ENCODE results near the gene APRT.
"Not testable (repeated sequence)": the region's sequence is repeated elsewhere in the genome, so short reads cannot be mapped to it uniquely, and the experiment has no call there.

The APRT gene

GRCh38 chr16:88841521-88842307 is 30.0 kb upstream of the APRT start:
- no peak for DNase-seq (ENCODE audit: low read depth)

GRCh38 chr16:88840600-88841215 is 29.0 kb upstream of the APRT start:
- DNase-seq (ENCODE audit: low read depth), result no peak

- DNase-seq (ENCODE audit: low read depth), result no peak
These were observed 28.2 kb upstream of the APRT start for GRCh38 chr16:88839745-88840599.

GRCh38 chr16:88839026-88839529 is 27.4 kb upstream of the APRT start:
- no peak for DNase-seq (ENCODE audit: low read depth)

DNA sequence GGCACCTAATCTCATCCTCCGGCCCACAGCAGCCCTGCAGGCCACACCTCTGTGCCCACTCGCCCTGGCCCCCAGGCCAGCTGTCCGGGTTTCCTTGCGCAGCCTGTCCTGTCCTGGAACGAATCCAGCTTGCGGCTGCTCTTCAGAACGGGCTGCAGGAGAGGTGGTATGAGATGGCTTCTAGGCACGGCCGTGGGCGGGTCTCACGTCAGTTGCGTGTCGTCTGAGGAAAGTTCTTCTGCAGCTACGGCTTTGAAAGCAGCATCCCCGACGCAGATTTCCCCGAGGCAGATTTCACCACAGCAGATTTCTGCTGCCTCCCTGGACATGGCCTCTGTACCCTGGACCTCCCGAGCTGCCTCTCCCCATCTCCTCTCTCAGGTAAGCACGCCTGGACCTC is 26.8 kb upstream of the APRT start:
- no peak for DNase-seq (ENCODE audit: low read depth)

DNA sequence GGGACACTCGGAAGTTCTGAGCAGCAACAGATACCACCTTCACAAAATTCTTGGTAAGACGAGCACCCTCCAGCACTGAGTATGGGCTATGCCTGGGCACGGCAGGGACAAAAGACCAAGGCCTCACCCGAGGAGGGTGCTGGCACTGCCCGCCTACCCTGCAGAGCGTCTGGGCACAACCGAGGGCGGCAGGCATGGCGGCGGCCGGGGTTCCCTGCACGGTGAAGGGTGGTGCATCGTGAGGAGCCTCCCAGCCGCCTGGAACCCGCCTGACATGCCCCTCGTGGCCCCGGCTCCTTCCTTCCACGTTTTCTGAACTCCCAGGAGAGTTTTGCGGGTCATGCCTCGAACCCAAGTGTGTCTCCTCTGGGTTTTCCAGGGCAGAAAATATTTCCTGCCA is 26.1 kb upstream of the APRT start:
- DNase-seq (ENCODE audit: low read depth), result no peak

- DNase-seq (ENCODE audit: low read depth), result no peak
These were observed 25.1 kb upstream of the APRT start for GRCh38 chr16:88836791-88837190.

- no peak for DNase-seq (ENCODE audit: low read depth)
These were observed 24.1 kb upstream of the APRT start for GRCh38 chr16:88835818-88836217.

DNA sequence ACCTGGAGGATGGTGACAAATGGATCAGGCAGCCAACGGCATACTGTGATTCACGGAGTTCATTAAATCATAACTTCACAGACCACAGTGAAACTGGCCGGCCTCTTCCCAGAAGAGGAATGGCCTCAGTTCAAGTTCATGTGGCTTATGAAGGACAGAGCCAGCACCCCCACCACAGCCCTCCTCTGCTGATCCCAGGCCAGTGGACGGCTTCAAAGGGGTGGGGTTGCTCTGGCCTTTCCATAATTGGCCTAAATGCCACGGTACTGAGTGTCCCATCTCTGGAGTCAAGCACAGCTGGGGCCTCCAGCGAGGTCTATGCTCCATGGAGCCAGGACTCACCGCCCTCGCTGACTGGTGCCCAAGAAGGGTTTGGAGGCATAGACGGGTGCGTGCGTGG is 23.7 kb upstream of the APRT start:
- DNase-seq (ENCODE audit: low read depth), result no peak

DNA sequence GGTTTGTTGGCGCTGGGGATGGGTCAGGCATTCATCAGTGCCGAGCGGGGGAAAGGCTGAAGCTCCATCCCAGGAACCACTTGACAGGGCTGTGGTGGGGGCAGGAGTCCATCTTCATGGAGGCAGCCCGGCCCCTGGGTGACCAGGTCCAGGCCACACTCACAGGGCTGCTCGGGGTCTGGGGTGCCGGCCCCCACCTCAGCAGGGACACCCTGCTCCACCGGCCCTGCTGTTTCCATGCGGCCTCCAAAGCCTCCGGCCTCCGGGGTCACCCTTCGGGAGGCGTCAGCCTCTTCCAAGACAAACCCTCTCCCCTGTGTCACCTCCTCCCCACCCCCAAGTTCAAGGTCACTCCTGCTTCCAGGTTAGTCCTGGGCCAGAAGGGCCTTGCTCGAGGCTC is 22.9 kb upstream of the APRT start:
- no peak for DNase-seq (ENCODE audit: low read depth)

DNA sequence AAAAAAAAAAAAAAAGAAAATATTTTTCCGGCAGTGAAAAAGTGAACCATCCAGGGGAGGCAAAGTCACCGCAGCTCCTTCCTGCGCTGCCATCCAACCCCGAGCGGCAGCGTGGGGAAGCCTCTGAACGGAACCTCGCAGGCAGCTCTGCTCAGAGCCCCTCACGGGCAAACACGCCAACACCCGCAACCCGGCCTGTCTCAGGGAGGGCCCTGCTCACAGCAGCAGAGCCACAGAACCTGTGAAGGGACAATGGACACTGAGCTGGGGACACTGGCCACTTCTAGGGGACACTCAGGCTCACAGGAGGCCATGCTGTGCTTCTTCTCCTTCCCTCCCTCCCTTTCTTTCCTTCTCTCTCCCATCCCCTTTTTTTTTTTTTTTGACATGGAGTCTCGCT is 21.4 kb upstream of the APRT start:
- no peak for DNase-seq (ENCODE audit: low read depth)

- DNase-seq (ENCODE audit: low read depth), result no peak
These were observed 20.1 kb upstream of the APRT start for GRCh38 chr16:88831838-88832237.

DNA sequence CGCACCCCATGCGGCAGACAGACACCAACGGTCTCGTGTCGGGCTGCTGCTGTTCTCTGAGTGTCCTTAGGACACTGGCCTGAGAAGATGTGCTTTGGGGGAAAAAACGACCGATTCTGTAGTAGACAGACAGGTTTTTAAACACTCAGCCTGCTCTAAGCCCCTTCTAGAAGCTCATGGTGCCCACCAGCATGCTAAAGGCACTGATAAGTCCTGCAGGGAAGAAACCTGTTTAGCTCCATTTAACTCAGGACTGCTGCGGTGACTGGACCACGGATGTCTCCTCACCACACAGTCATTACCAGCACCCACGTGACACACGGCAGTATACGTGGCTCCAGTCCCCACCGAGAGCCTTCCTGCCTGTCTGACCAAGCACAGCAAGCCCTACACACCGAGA is 19.1 kb upstream of the APRT start:
- DNase-seq (ENCODE audit: low read depth), result no peak

GRCh38 chr16:88830258-88830657 is 18.5 kb upstream of the APRT start:
- DNase-seq (ENCODE audit: low read depth), result no peak

GRCh38 chr16:88828711-88829110 is 17.0 kb upstream of the APRT start:
- no peak for DNase-seq (ENCODE audit: low read depth)

- DNase-seq (ENCODE audit: low read depth), result no peak
These were observed 16.0 kb upstream of the APRT start for GRCh38 chr16:88827727-88828126.

DNA sequence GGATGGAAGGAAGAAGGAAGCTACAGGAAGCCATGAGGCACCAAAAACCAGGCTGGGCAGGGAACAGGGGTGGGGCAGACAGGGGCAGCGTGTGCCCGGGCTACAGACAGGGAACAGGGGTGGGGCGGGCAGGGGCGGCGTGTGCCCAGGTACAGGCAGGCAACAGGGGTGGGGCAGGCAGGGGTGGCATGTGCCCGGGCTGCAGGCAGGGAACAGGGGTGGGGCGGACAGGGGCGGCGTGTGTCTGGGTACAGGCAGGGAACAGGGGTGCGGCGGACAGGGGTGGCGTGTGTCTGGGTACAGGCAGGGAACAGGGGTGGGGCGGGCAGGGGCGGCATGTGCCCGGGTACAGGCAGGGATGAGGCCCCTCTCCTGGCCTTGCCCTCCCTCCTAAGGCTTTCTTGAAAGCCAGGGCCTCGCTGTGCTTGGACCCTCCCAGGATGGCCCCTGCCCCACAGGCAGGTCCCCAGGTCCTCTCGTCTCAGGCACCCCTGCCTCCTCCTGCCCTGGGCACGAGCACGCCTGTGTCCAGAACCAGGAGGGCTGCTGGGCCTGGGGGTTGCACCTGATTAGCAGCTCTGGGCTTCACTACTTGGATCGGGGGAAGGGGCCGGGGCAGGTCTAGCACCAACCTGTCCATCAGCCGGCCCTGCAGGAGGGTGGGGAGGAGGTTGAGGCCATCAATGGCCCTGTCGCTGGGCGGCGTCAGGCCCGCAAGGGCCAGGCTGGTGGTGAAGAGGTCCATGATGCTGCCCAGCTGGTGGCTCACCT is 14.5 kb upstream of the APRT start:
- DNase-seq (ENCODE audit: low read depth), result no peak

DNA sequence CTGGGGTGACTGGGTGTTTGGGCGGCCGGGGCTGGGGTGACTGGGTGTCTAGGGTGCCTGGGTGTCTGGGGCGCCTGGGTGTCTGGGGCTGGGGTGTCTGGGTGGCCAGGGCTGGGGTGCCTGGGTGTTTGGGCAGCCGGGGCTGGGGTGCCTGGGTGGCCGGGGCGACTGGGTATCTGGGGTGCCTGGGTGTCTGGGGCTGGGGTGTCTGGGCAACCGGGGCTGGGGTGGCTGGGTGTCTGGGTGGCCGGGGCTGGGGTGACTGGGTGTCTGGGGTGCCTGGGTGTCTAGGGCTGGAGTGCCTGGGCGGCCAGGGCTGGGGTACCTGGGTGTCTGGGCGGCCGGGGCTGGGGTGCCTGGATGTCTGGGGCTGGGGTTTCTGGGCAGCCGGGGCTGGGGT is 13.4 kb upstream of the APRT start:
- no peak for DNase-seq (ENCODE audit: low read depth)

GRCh38 chr16:88824256-88825077 is 12.7 kb upstream of the APRT start:
- DNase-seq (ENCODE audit: low read depth), result no peak

DNA sequence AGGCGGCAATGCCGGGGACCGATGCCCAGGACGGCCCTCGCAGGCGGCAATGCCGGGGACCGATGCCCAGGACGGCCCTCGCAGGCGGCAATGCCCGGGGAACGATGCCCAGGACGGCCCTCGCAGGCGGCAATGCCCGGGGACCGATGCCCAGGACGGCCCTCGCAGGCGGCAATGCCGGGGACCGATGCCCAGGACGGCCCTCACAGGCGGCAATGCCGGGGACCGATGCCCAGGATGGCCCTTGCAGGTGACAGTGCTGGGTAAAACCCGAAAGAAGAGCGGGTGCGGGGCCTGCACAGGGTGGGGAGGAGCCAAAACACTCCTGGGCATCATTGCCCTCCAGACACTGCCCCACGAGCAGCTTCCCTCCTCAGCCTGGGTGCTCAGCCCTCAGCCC is 11.9 kb upstream of the APRT start:
- DNase-seq (ENCODE audit: low read depth), result not testable (repeated sequence)
